OCI-M1 (cell line): ENCODE data around the gene FPR3.
"Not testable (repeated sequence)": the region's sequence is repeated elsewhere in the genome, so short reads cannot be mapped to it uniquely, and the experiment has no call there.

Source experiments
- DNase-seq: peaks from one replicate; lab custom pipeline; 2025; lab: John Stamatoyannopoulos, UW

Gene FPR3

GRCh38 chr19:51794885-51795490 lies at the start of gene FPR3:
FPR3 (plus strand) TSS chr19:51795157; CDS start chr19:51823749, 28,592 bp downstream.
- peak; percentile 67 for DNase-seq

GRCh38 chr19:51746731-51747130 lies 48.2 kb upstream of the FPR3 start:
- DNase-seq: no peak

GRCh38 chr19:51749979-51750378 lies 45.0 kb upstream of the FPR3 start:
- no peak for DNase-seq

- DNase-seq: no peak
Observed at GRCh38 chr19:51750400-51751094, 44.4 kb upstream of the FPR3 start.

- DNase-seq: no peak
Observed at GRCh38 chr19:51751655-51752054, 43.3 kb upstream of the FPR3 start, which contains the start of gene FPR1. FPR1 (minus strand) TSS chr19:51751878; CDS start chr19:51746994, 4,884 bp downstream.

- no peak for DNase-seq
Observed at GRCh38 chr19:51754109-51754508, 40.8 kb upstream of the FPR3 start.

- no peak for DNase-seq
Observed at GRCh38 chr19:51754770-51755169, 40.2 kb upstream of the FPR3 start.

- DNase-seq: no peak
Observed at GRCh38 chr19:51755571-51755970, 39.4 kb upstream of the FPR3 start.

- DNase-seq: no peak
Observed at GRCh38 chr19:51760697-51761356, 34.1 kb upstream of the FPR3 start, which contains the start of gene FPR2. FPR2 (plus strand) TSS chr19:51761180; CDS start chr19:51768659, 7,479 bp downstream.

GRCh38 chr19:51761696-51762095 lies 33.3 kb upstream of the FPR3 start:
- DNase-seq: no peak

GRCh38 chr19:51765086-51765485 lies 29.9 kb upstream of the FPR3 start:
- DNase-seq: no peak

GRCh38 chr19:51766461-51766860 lies 28.5 kb upstream of the FPR3 start:
- DNase-seq: no peak

- no peak for DNase-seq
Observed at GRCh38 chr19:51771376-51772130, 23.4 kb upstream of the FPR3 start.

GRCh38 chr19:51772977-51773376 lies 22.0 kb upstream of the FPR3 start:
- DNase-seq: no peak

GRCh38 chr19:51776561-51776960 lies 18.4 kb upstream of the FPR3 start:
- not testable (repeated sequence) for DNase-seq

- peak; percentile 97 for DNase-seq
Observed at GRCh38 chr19:51777570-51778462, 17.1 kb upstream of the FPR3 start.

- DNase-seq: no peak
Observed at GRCh38 chr19:51779181-51779580, 15.8 kb upstream of the FPR3 start.

- DNase-seq: no peak
Observed at GRCh38 chr19:51779703-51780102, 15.3 kb upstream of the FPR3 start.

GRCh38 chr19:51780270-51780669 lies 14.7 kb upstream of the FPR3 start:
- DNase-seq: peak; percentile 27

- DNase-seq: no peak
Observed at GRCh38 chr19:51781999-51782398, 13.0 kb upstream of the FPR3 start.

- peak; percentile 95 for DNase-seq
Observed at GRCh38 chr19:51783372-51783771, 11.6 kb upstream of the FPR3 start.
